HG03159 (cell line): ENCODE measurements around the gene OXGR1.
A peak's percentile ranks its signal among the peaks of the same experiment; 100 is the strongest.
"Not testable (repeated sequence)": the region's sequence is repeated elsewhere in the genome, so short reads cannot be mapped to it uniquely, and the experiment has no call there.

Source experiments
- ATAC-seq: cut with Tn5 transposase; IDR thresholded peaks from one replicate; pipeline ENCODE4 v1.9.1; 2021; ENCODE audit warnings: mild to moderate bottlenecking, moderate library complexity; ENCODE audit not compliant: unreplicated experiment

The OXGR1 gene

GRCh38 chr13:97005625-97006262 lies 11.5 kb upstream of the OXGR1 start:
- no peak for ATAC-seq

GRCh38 chr13:97004886-97005285 lies 10.6 kb upstream of the OXGR1 start:
- no peak for ATAC-seq

GRCh38 chr13:97004096-97004876 lies 10.0 kb upstream of the OXGR1 start:
- no peak for ATAC-seq

- ATAC-seq: no peak
Measured at GRCh38 chr13:97003071-97003470, 8.8 kb upstream of the OXGR1 start.

- no peak for ATAC-seq
Measured at GRCh38 chr13:97002581-97002980, 8.3 kb upstream of the OXGR1 start.

- ATAC-seq: no peak
Measured at GRCh38 chr13:97001636-97002035, 7.4 kb upstream of the OXGR1 start.

GRCh38 chr13:97000295-97000925 lies 6.1 kb upstream of the OXGR1 start:
- no peak for ATAC-seq

GRCh38 chr13:96999091-96999490 lies 4.8 kb upstream of the OXGR1 start:
- ATAC-seq: no peak

- no peak for ATAC-seq
Measured at GRCh38 chr13:96998051-96998450, 3.8 kb upstream of the OXGR1 start.

GRCh38 chr13:96996886-96997285 lies 2.6 kb upstream of the OXGR1 start:
- ATAC-seq: no peak

- no peak for ATAC-seq
Measured at GRCh38 chr13:96996107-96996506, 1.8 kb upstream of the OXGR1 start.

- ATAC-seq: no peak
Measured at GRCh38 chr13:96994858-96995243, 575 bp upstream of the OXGR1 start.

GRCh38 chr13:96993634-96994016 lies 651 bp downstream of the OXGR1 start:
- no peak for ATAC-seq

- ATAC-seq: no peak
Measured at GRCh38 chr13:96992633-96993032, 1.6 kb downstream of the OXGR1 start.

GRCh38 chr13:96991072-96991471 lies 3.2 kb downstream of the OXGR1 start:
- no peak for ATAC-seq

GRCh38 chr13:96988441-96988840 lies 5.8 kb downstream of the OXGR1 start:
- ATAC-seq: no peak

GRCh38 chr13:96984051-96984508 lies 10.2 kb downstream of the OXGR1 start:
- peak; percentile 98 for ATAC-seq

GRCh38 chr13:96982672-96983071 lies 11.6 kb downstream of the OXGR1 start:
- ATAC-seq: no peak

- not testable (repeated sequence) for ATAC-seq
Measured at GRCh38 chr13:96979861-96980260, 14.4 kb downstream of the OXGR1 start.

- no peak for ATAC-seq
Measured at GRCh38 chr13:96968027-96968426, 26.2 kb downstream of the OXGR1 start.

- no peak for ATAC-seq
Measured at GRCh38 chr13:96967248-96967745, 27.0 kb downstream of the OXGR1 start.
